ENCODE measurements around the gene SETBP1.

The SETBP1 gene

GRCh38 chr18:44723411-44723810 is 42.7 kb downstream of the SETBP1 start:
- Histone ChIP-seq H3K4me1 (ENCODE audit: control insufficient read depth, insufficient read depth, low read length) (peaks cover 41% of the 10 kb centered on the region), H3K9me3 (ENCODE audit: control insufficient read depth, low read length) (no peaks in the 10 kb centered on the region), H3K36me3 (ENCODE audit: control insufficient read depth, insufficient read depth, low read length, severe bottlenecking) (no peaks in the 10 kb centered on the region), H3K27me3 (replicated peaks; ENCODE audit: control insufficient read depth, insufficient read depth, low read length) (no peaks in the 10 kb centered on the region), H3K4me3 (ENCODE audit: low read length) (no peak overlapping the region), H3K9ac (ENCODE audit: low read length) (no peak overlapping the region)
- DNase-seq (ENCODE audit: low read depth): no peak

- no peak for DNase-seq (ENCODE audit: low read depth)
- no peaks in the 10 kb centered on the region for H3K27me3 ChIP-seq (replicated peaks; ENCODE audit: control insufficient read depth, insufficient read depth, low read length)
- peaks cover 39% of the 10 kb centered on the region for H3K4me1 ChIP-seq (ENCODE audit: control insufficient read depth, insufficient read depth, low read length)
These were observed 43.6 kb downstream of the SETBP1 start for GRCh38 chr18:44724105-44724778.

GRCh38 chr18:44725300-44726058 is 44.8 kb downstream of the SETBP1 start:
- Histone ChIP-seq H3K4me3 (ENCODE audit: low read length) (peak overlapping the region; percentile 64), H3K9ac (ENCODE audit: low read length) (peak overlapping the region; percentile 50), H3K27me3 (replicated peaks; ENCODE audit: control insufficient read depth, insufficient read depth, low read length) (no peaks in the 10 kb centered on the region), H3K36me3 (ENCODE audit: control insufficient read depth, insufficient read depth, low read length, severe bottlenecking) (no peaks in the 10 kb centered on the region), H3K4me1 (ENCODE audit: control insufficient read depth, insufficient read depth, low read length) (peaks cover 50% of the 10 kb centered on the region), H3K9me3 (ENCODE audit: control insufficient read depth, low read length) (no peaks in the 10 kb centered on the region)
- DNase-seq (ENCODE audit: low read depth): peak; percentile 61

More at GRCh38 chr18:44724105-44724778, 43.6 kb downstream of the SETBP1 start:
- Histone ChIP-seq H3K9ac (ENCODE audit: low read length) (no peak overlapping the region), H3K4me3 (ENCODE audit: low read length) (no peak overlapping the region), H3K9me3 (ENCODE audit: control insufficient read depth, low read length) (no peaks in the 10 kb centered on the region), H3K36me3 (ENCODE audit: control insufficient read depth, insufficient read depth, low read length, severe bottlenecking) (no peaks in the 10 kb centered on the region)

- DNase-seq (ENCODE audit: low read depth): no peak
- Histone ChIP-seq H3K9ac (ENCODE audit: low read length) (peak overlapping the region; percentile 50), H3K4me1 (ENCODE audit: control insufficient read depth, insufficient read depth, low read length) (peaks cover 50% of the 10 kb centered on the region), H3K36me3 (ENCODE audit: control insufficient read depth, insufficient read depth, low read length, severe bottlenecking) (no peaks in the 10 kb centered on the region), H3K9me3 (ENCODE audit: control insufficient read depth, low read length) (no peaks in the 10 kb centered on the region), H3K4me3 (ENCODE audit: low read length) (peak overlapping the region; percentile 64), H3K27me3 (replicated peaks; ENCODE audit: control insufficient read depth, insufficient read depth, low read length) (no peaks in the 10 kb centered on the region)
These were observed 45.4 kb downstream of the SETBP1 start for GRCh38 chr18:44726059-44726421.

GRCh38 chr18:44727291-44727690 is 46.6 kb downstream of the SETBP1 start:
- Histone ChIP-seq H3K4me1 (ENCODE audit: control insufficient read depth, insufficient read depth, low read length) (peaks cover 54% of the 10 kb centered on the region), H3K9ac (ENCODE audit: low read length) (no peak overlapping the region), H3K27me3 (replicated peaks; ENCODE audit: control insufficient read depth, insufficient read depth, low read length) (no peaks in the 10 kb centered on the region), H3K9me3 (ENCODE audit: control insufficient read depth, low read length) (no peaks in the 10 kb centered on the region), H3K36me3 (ENCODE audit: control insufficient read depth, insufficient read depth, low read length, severe bottlenecking) (no peaks in the 10 kb centered on the region), H3K4me3 (ENCODE audit: low read length) (no peak overlapping the region)
- DNase-seq (ENCODE audit: low read depth): no peak

- H3K36me3 ChIP-seq (ENCODE audit: control insufficient read depth, insufficient read depth, low read length, severe bottlenecking): no peaks in the 10 kb centered on the region
- H3K9ac ChIP-seq (ENCODE audit: low read length): no peak overlapping the region
- peak; percentile 74 for DNase-seq (ENCODE audit: low read depth)
- no peak overlapping the region for H3K4me3 ChIP-seq (ENCODE audit: low read length)
- peaks cover 64% of the 10 kb centered on the region for H3K4me1 ChIP-seq (ENCODE audit: control insufficient read depth, insufficient read depth, low read length)
- no peaks in the 10 kb centered on the region for H3K9me3 ChIP-seq (ENCODE audit: control insufficient read depth, low read length)
- no peaks in the 10 kb centered on the region for H3K27me3 ChIP-seq (replicated peaks; ENCODE audit: control insufficient read depth, insufficient read depth, low read length)
These were observed 49.0 kb downstream of the SETBP1 start for GRCh38 chr18:44729631-44730101.

GRCh38 chr18:44730803-44731529 is 50.3 kb downstream of the SETBP1 start:
- no peaks in the 10 kb centered on the region for H3K36me3 ChIP-seq (ENCODE audit: control insufficient read depth, insufficient read depth, low read length, severe bottlenecking)
- no peak for DNase-seq (ENCODE audit: low read depth)
- H3K9me3 ChIP-seq (ENCODE audit: control insufficient read depth, low read length): no peaks in the 10 kb centered on the region
- H3K4me3 ChIP-seq (ENCODE audit: low read length): no peak overlapping the region
- peaks cover 51% of the 10 kb centered on the region for H3K4me1 ChIP-seq (ENCODE audit: control insufficient read depth, insufficient read depth, low read length)
- H3K27me3 ChIP-seq (replicated peaks; ENCODE audit: control insufficient read depth, insufficient read depth, low read length): no peaks in the 10 kb centered on the region
- no peak overlapping the region for H3K9ac ChIP-seq (ENCODE audit: low read length)

GRCh38 chr18:44731530-44732237 is 51.0 kb downstream of the SETBP1 start:
- Histone ChIP-seq H3K4me3 (ENCODE audit: low read length) (no peak overlapping the region), H3K9ac (ENCODE audit: low read length) (no peak overlapping the region), H3K27me3 (replicated peaks; ENCODE audit: control insufficient read depth, insufficient read depth, low read length) (no peaks in the 10 kb centered on the region), H3K36me3 (ENCODE audit: control insufficient read depth, insufficient read depth, low read length, severe bottlenecking) (no peaks in the 10 kb centered on the region), H3K9me3 (ENCODE audit: control insufficient read depth, low read length) (no peaks in the 10 kb centered on the region), H3K4me1 (ENCODE audit: control insufficient read depth, insufficient read depth, low read length) (peaks cover 44% of the 10 kb centered on the region)
- peak; percentile 55 for DNase-seq (ENCODE audit: low read depth)

- no peak overlapping the region for H3K9ac ChIP-seq (ENCODE audit: low read length)
- peaks cover 44% of the 10 kb centered on the region for H3K4me1 ChIP-seq (ENCODE audit: control insufficient read depth, insufficient read depth, low read length)
- H3K36me3 ChIP-seq (ENCODE audit: control insufficient read depth, insufficient read depth, low read length, severe bottlenecking): no peaks in the 10 kb centered on the region
- no peak overlapping the region for H3K4me3 ChIP-seq (ENCODE audit: low read length)
- H3K9me3 ChIP-seq (ENCODE audit: control insufficient read depth, low read length): no peaks in the 10 kb centered on the region
- H3K27me3 ChIP-seq (replicated peaks; ENCODE audit: control insufficient read depth, insufficient read depth, low read length): no peaks in the 10 kb centered on the region
- no peak for DNase-seq (ENCODE audit: low read depth)
These were observed 51.5 kb downstream of the SETBP1 start for GRCh38 chr18:44732238-44732563.

GRCh38 chr18:44732599-44732998 is 51.9 kb downstream of the SETBP1 start:
- no peak for DNase-seq (ENCODE audit: low read depth)
- no peaks in the 10 kb centered on the region for H3K27me3 ChIP-seq (replicated peaks; ENCODE audit: control insufficient read depth, insufficient read depth, low read length)
- peaks cover 44% of the 10 kb centered on the region for H3K4me1 ChIP-seq (ENCODE audit: control insufficient read depth, insufficient read depth, low read length)
- H3K4me3 ChIP-seq (ENCODE audit: low read length): no peak overlapping the region
- no peaks in the 10 kb centered on the region for H3K9me3 ChIP-seq (ENCODE audit: control insufficient read depth, low read length)
- H3K36me3 ChIP-seq (ENCODE audit: control insufficient read depth, insufficient read depth, low read length, severe bottlenecking): no peaks in the 10 kb centered on the region
- no peak overlapping the region for H3K9ac ChIP-seq (ENCODE audit: low read length)

All from adipocyte (in vitro differentiated cells).